ENCODE measurements around the gene PRSS33.

The PRSS33 gene

GRCh38 chr16:2828521-2828840, 41.1 kb upstream of the PRSS33 start:
- H3K27me3 ChIP-seq (ENCODE audit: insufficient read depth, low read length, poor library complexity, severe bottlenecking): no peaks in the 10 kb centered on the region
- H3K4me2 ChIP-seq (ENCODE audit: low read depth, low read length, poor library complexity, severe bottlenecking): no peak overlapping the region
- no peaks in the 10 kb centered on the region for H4K20me1 ChIP-seq (ENCODE audit: insufficient read depth, low read length, poor library complexity, severe bottlenecking)
- H3K9me3 ChIP-seq (ENCODE audit: insufficient read depth, low read depth, low read length): no peaks in the 10 kb centered on the region
- H2AFZ ChIP-seq (ENCODE audit: low read length): no peak overlapping the region
- no peak overlapping the region for H3K9ac ChIP-seq (ENCODE audit: low read depth, low read length, poor library complexity, severe bottlenecking)
- H3K9me2 ChIP-seq (replicated peaks; ENCODE audit: low read depth, low read length): no peaks in the 10 kb centered on the region
- no peaks in the 10 kb centered on the region for H3K4me1 ChIP-seq (ENCODE audit: insufficient read depth, low read length, poor library complexity, severe bottlenecking)
- TF ChIP-seq EZH2phosphoT487 (IDR thresholded peaks at IDR 0.05; ENCODE audit: borderline replicate concordance): no peak
- TF ChIP-seq CTCF (conservative IDR thresholded peaks at IDR 0.05; ENCODE audit: low read length): no peak
- H3F3A ChIP-seq (ENCODE audit: low read depth): no peaks in the 10 kb centered on the region
- H3K79me2 ChIP-seq (ENCODE audit: insufficient read depth, low read length): no peaks in the 10 kb centered on the region
- no peak overlapping the region for H3K4me3 ChIP-seq (ENCODE audit: low read length, poor library complexity, severe bottlenecking)
- H3K36me3 ChIP-seq (ENCODE audit: insufficient read depth, low read length): no peaks in the 10 kb centered on the region

- no peaks in the 10 kb centered on the region for H3K79me2 ChIP-seq (ENCODE audit: insufficient read depth, low read length)
These were observed 40.6 kb upstream of the PRSS33 start for GRCh38 chr16:2827831-2828520.

GRCh38 chr16:2827374-2827791, 40.0 kb upstream of the PRSS33 start:
- no peaks in the 10 kb centered on the region for H4K20me1 ChIP-seq (ENCODE audit: insufficient read depth, low read length, poor library complexity, severe bottlenecking)
- H3K36me3 ChIP-seq (ENCODE audit: insufficient read depth, low read length): no peaks in the 10 kb centered on the region
- H3K4me2 ChIP-seq (ENCODE audit: low read depth, low read length, poor library complexity, severe bottlenecking): no peak overlapping the region
- TF ChIP-seq CTCF (conservative IDR thresholded peaks at IDR 0.05; ENCODE audit: low read length) (no peak), EZH2phosphoT487 (IDR thresholded peaks at IDR 0.05; ENCODE audit: borderline replicate concordance) (no peak)
- no peaks in the 10 kb centered on the region for H3K9me3 ChIP-seq (ENCODE audit: insufficient read depth, low read depth, low read length)
- H3K27me3 ChIP-seq (ENCODE audit: insufficient read depth, low read length, poor library complexity, severe bottlenecking): no peaks in the 10 kb centered on the region
- H3K9me2 ChIP-seq (replicated peaks; ENCODE audit: low read depth, low read length): no peaks in the 10 kb centered on the region
- H3F3A ChIP-seq (ENCODE audit: low read depth): no peaks in the 10 kb centered on the region
- H3K9ac ChIP-seq (ENCODE audit: low read depth, low read length, poor library complexity, severe bottlenecking): no peak overlapping the region
- H3K4me1 ChIP-seq (ENCODE audit: insufficient read depth, low read length, poor library complexity, severe bottlenecking): no peaks in the 10 kb centered on the region
- no peak overlapping the region for H2AFZ ChIP-seq (ENCODE audit: low read length)
- no peaks in the 10 kb centered on the region for H3K79me2 ChIP-seq (ENCODE audit: insufficient read depth, low read length)
- no peak overlapping the region for H3K4me3 ChIP-seq (ENCODE audit: low read length, poor library complexity, severe bottlenecking)

More at GRCh38 chr16:2827831-2828520, 40.6 kb upstream of the PRSS33 start:
- no peaks in the 10 kb centered on the region for H3K4me1 ChIP-seq (ENCODE audit: insufficient read depth, low read length, poor library complexity, severe bottlenecking)
- no peak overlapping the region for H2AFZ ChIP-seq (ENCODE audit: low read length)
- no peaks in the 10 kb centered on the region for H3K27me3 ChIP-seq (ENCODE audit: insufficient read depth, low read length, poor library complexity, severe bottlenecking)
- no peak overlapping the region for H3K4me3 ChIP-seq (ENCODE audit: low read length, poor library complexity, severe bottlenecking)
- TF ChIP-seq CTCF (conservative IDR thresholded peaks at IDR 0.05; ENCODE audit: low read length): no peak
- no peak for TF ChIP-seq EZH2phosphoT487 (IDR thresholded peaks at IDR 0.05; ENCODE audit: borderline replicate concordance)
- no peaks in the 10 kb centered on the region for H3K9me2 ChIP-seq (replicated peaks; ENCODE audit: low read depth, low read length)
- no peak overlapping the region for H3K9ac ChIP-seq (ENCODE audit: low read depth, low read length, poor library complexity, severe bottlenecking)
- no peak overlapping the region for H3K4me2 ChIP-seq (ENCODE audit: low read depth, low read length, poor library complexity, severe bottlenecking)
- no peaks in the 10 kb centered on the region for H4K20me1 ChIP-seq (ENCODE audit: insufficient read depth, low read length, poor library complexity, severe bottlenecking)
- H3K9me3 ChIP-seq (ENCODE audit: insufficient read depth, low read depth, low read length): no peaks in the 10 kb centered on the region
- H3F3A ChIP-seq (ENCODE audit: low read depth): no peaks in the 10 kb centered on the region
- H3K36me3 ChIP-seq (ENCODE audit: insufficient read depth, low read length): no peaks in the 10 kb centered on the region

Data from Loucy (cell line).